ENCODE results near the gene EXOC2.

Gene EXOC2

GRCh38 chr6:642805-643204, 50.1 kb downstream of the EXOC2 start:
- TF ChIP-seq TAF1 (IDR thresholded peaks at IDR 0.05; ENCODE audit: borderline replicate concordance, insufficient read depth, low read length): no peak
- no peak for TF ChIP-seq POLR2AphosphoS5 (IDR thresholded peaks at IDR 0.05; ENCODE audit: low read depth, low read length)
- no peak for TF ChIP-seq FOXP2 (optimal IDR thresholded peaks at IDR 0.05; ENCODE audit: borderline replicate concordance, extremely low read depth, extremely low read length, insufficient read depth)
- TF ChIP-seq SIN3A (IDR thresholded peaks at IDR 0.05; ENCODE audit: borderline replicate concordance, insufficient read depth, low read length): no peak
- TF ChIP-seq REST (IDR thresholded peaks at IDR 0.05; ENCODE audit: insufficient read depth in 1 of 2, low read depth in 2 of 2, low read length in 2 of 2): no peak

- TF ChIP-seq FOXP2 (optimal IDR thresholded peaks at IDR 0.05; ENCODE audit: borderline replicate concordance, extremely low read depth, extremely low read length, insufficient read depth) (no peak), REST (IDR thresholded peaks at IDR 0.05; ENCODE audit: insufficient read depth in 1 of 2, low read depth in 2 of 2, low read length in 2 of 2) (no peak), SIN3A (IDR thresholded peaks at IDR 0.05; ENCODE audit: borderline replicate concordance, insufficient read depth, low read length) (no peak), TAF1 (IDR thresholded peaks at IDR 0.05; ENCODE audit: borderline replicate concordance, insufficient read depth, low read length) (no peak), POLR2AphosphoS5 (IDR thresholded peaks at IDR 0.05; ENCODE audit: low read depth, low read length) (no peak)
Observed at GRCh38 chr6:641225-641985, 51.5 kb downstream of the EXOC2 start.

GRCh38 chr6:636488-636887, 56.5 kb downstream of the EXOC2 start:
- no peak for TF ChIP-seq POLR2AphosphoS5 (IDR thresholded peaks at IDR 0.05; ENCODE audit: low read depth, low read length)
- TF ChIP-seq REST (IDR thresholded peaks at IDR 0.05; ENCODE audit: insufficient read depth in 1 of 2, low read depth in 2 of 2, low read length in 2 of 2): no peak
- TF ChIP-seq SIN3A (IDR thresholded peaks at IDR 0.05; ENCODE audit: borderline replicate concordance, insufficient read depth, low read length): no peak
- no peak for TF ChIP-seq TAF1 (IDR thresholded peaks at IDR 0.05; ENCODE audit: borderline replicate concordance, insufficient read depth, low read length)
- TF ChIP-seq FOXP2 (optimal IDR thresholded peaks at IDR 0.05; ENCODE audit: borderline replicate concordance, extremely low read depth, extremely low read length, insufficient read depth): no peak

GRCh38 chr6:635233-635632, 57.7 kb downstream of the EXOC2 start:
- TF ChIP-seq TAF1 (IDR thresholded peaks at IDR 0.05; ENCODE audit: borderline replicate concordance, insufficient read depth, low read length) (no peak), SIN3A (IDR thresholded peaks at IDR 0.05; ENCODE audit: borderline replicate concordance, insufficient read depth, low read length) (no peak)

GRCh38 chr6:633611-634010, 59.3 kb downstream of the EXOC2 start:
- no peak for TF ChIP-seq SIN3A (IDR thresholded peaks at IDR 0.05; ENCODE audit: borderline replicate concordance, insufficient read depth, low read length)
- no peak for TF ChIP-seq TAF1 (IDR thresholded peaks at IDR 0.05; ENCODE audit: borderline replicate concordance, insufficient read depth, low read length)
- TF ChIP-seq FOXP2 (optimal IDR thresholded peaks at IDR 0.05; ENCODE audit: borderline replicate concordance, extremely low read depth, extremely low read length, insufficient read depth): no peak
- no peak for TF ChIP-seq POLR2AphosphoS5 (IDR thresholded peaks at IDR 0.05; ENCODE audit: low read depth, low read length)

- TF ChIP-seq TAF1 (IDR thresholded peaks at IDR 0.05; ENCODE audit: borderline replicate concordance, insufficient read depth, low read length): no peak
- no peak for TF ChIP-seq POLR2AphosphoS5 (IDR thresholded peaks at IDR 0.05; ENCODE audit: low read depth, low read length)
- TF ChIP-seq SIN3A (IDR thresholded peaks at IDR 0.05; ENCODE audit: borderline replicate concordance, insufficient read depth, low read length): no peak
- TF ChIP-seq FOXP2 (optimal IDR thresholded peaks at IDR 0.05; ENCODE audit: borderline replicate concordance, extremely low read depth, extremely low read length, insufficient read depth): no peak
- no peak for TF ChIP-seq REST (IDR thresholded peaks at IDR 0.05; ENCODE audit: insufficient read depth in 1 of 2, low read depth in 2 of 2, low read length in 2 of 2)
Observed at GRCh38 chr6:628766-629165, 64.2 kb downstream of the EXOC2 start.
